ENCODE data around the gene SHH. TPM values are rescaled to one million over a fixed set of nuclear protein-coding genes. Genes with fewer than 3 reads are reported as not detected.

Gene SHH
- total RNA-seq, 1 donor from 2014 or later: 0.16 TPM

DNA sequence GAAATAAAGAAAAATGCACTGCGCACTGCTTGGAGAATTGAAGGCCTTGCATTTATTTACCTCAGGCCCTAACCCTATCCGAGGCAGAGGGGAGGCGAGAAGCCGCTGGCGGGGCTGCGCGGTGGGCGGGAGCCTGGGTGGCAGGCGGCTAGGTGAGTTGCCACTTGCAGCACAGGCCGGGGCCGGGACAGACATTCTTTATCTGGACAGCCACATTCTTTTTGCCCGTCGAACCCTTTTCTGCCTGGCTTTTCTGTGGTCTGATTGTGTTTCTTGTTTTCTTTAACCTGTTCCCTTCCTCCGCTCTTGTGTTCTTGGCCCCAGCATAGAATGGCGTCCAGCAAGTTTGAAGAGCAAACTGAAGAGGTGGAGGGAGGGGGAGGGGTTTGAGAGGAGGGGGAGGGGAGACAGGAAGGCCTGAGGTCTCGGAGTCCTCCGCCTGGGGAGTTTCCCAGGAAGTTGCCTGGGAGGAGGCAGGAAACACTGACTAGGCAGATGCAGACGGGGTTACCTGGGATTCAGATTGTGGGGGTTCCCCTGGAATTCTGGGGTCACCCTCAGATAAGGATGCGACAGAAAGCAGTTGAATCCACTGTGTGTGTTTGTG lies 5.1 kb downstream of the SHH start:
- Histone ChIP-seq H3K27ac (ENCODE audit: low read depth, low read length) (no peak overlapping the region), H3K4me2 (ENCODE audit: low read length) (no peak overlapping the region), H3K9me3 (ENCODE audit: insufficient read depth, low read depth, low read length) (no peaks in the 10 kb centered on the region), H3K9ac (ENCODE audit: low read length) (no peak overlapping the region), H2AFZ (ENCODE audit: low read depth, low read length) (no peak overlapping the region), H3K36me3 (ENCODE audit: insufficient read depth, low read length) (no peaks in the 10 kb centered on the region), H3K27me3 (ENCODE audit: insufficient read depth, low read length) (peaks cover 59% of the 10 kb centered on the region), H3K79me2 (ENCODE audit: insufficient read depth, low read length) (no peaks in the 10 kb centered on the region), H4K20me1 (ENCODE audit: insufficient read depth, low read length) (peaks cover 11% of the 10 kb centered on the region), H3K4me1 (ENCODE audit: insufficient read depth, low read length) (peaks cover 27% of the 10 kb centered on the region), H3K4me3 (ENCODE audit: insufficient read depth, low read depth, low read length) (no peak overlapping the region)
- DNase-seq (ENCODE audit: low read depth) (no peak), FAIRE-seq (no peak)
- Mint-ChIP-seq H3K27ac (ENCODE audit: unreplicated experiment) (no peak overlapping the region), H3K9me3 (ENCODE audit: unreplicated experiment) (peaks cover 3% of the 10 kb centered on the region), H3K4me1 (ENCODE audit: low read depth, unreplicated experiment) (peaks cover 11% of the 10 kb centered on the region), H3K36me3 (ENCODE audit: low read depth, unreplicated experiment) (no peaks in the 10 kb centered on the region), H3K4me3 (ENCODE audit: unreplicated experiment) (peak overlapping the region; percentile 66), H3K27me3 (ENCODE audit: low read depth, unreplicated experiment) (peaks cover 44% of the 10 kb centered on the region)
- no peak for TF ChIP-seq EZH2 (IDR thresholded peaks at IDR 0.05; ENCODE audit: insufficient read depth, low read length)
- TF ChIP-seq, protein P1, sequence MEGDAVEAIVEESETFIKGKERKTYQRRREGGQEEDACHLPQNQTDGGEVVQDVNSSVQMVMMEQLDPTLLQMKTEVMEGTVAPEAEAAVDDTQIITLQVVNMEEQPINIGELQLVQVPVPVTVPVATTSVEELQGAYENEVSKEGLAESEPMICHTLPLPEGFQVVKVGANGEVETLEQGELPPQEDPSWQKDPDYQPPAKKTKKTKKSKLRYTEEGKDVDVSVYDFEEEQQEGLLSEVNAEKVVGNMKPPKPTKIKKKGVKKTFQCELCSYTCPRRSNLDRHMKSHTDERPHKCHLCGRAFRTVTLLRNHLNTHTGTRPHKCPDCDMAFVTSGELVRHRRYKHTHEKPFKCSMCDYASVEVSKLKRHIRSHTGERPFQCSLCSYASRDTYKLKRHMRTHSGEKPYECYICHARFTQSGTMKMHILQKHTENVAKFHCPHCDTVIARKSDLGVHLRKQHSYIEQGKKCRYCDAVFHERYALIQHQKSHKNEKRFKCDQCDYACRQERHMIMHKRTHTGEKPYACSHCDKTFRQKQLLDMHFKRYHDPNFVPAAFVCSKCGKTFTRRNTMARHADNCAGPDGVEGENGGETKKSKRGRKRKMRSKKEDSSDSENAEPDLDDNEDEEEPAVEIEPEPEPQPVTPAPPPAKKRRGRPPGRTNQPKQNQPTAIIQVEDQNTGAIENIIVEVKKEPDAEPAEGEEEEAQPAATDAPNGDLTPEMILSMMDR (IDR thresholded peaks at IDR 0.05; ENCODE audit: insufficient read depth, low read depth, low read length): no peak

DNA sequence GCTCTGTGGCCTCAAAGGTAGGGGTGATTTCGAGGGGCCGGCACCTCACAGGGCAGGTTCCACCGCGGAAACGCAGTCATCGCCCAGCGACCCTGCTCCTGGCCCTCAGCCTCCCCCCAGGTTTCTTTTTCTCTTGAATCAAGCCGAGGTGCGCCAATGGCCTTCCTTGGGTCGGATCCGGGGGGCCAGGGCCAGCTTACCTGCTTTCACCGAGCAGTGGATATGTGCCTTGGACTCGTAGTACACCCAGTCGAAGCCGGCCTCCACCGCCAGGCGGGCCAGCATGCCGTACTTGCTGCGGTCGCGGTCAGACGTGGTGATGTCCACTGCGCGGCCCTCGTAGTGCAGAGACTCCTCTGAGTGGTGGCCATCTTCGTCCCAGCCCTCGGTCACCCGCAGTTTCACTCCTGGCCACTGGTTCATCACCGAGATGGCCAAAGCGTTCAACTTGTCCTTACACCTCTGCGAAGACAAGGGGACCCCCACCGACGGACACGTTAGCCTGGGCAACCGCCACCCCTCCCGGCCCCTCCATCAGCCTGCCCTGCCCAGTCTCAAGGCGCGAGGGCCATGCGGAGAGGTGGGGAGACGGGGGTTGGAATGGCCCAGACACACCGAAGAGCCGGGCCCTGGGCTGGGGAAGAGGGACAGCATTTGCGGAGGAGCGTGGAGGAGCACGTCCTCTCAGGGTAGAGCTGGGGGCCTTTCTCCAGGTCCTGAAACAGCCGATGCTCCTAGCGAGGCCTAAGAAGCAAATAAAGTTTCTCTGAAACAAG lies 6.0 kb downstream of the SHH start:
- H3K4me3 ChIP-seq (ENCODE audit: insufficient read depth, low read depth, low read length): peak overlapping the region; percentile 47
- TF ChIP-seq, protein P1 (IDR thresholded peaks at IDR 0.05; ENCODE audit: insufficient read depth, low read depth, low read length): no peak
- peak; percentile 23 for TF ChIP-seq EZH2 (IDR thresholded peaks at IDR 0.05; ENCODE audit: insufficient read depth, low read length)
- Mint-ChIP-seq H3K4me3 (ENCODE audit: unreplicated experiment) (peak overlapping the region; percentile 50), H3K27me3 (ENCODE audit: low read depth, unreplicated experiment) (peaks cover 39% of the 10 kb centered on the region), H3K27ac (ENCODE audit: unreplicated experiment) (no peak overlapping the region), H3K4me1 (ENCODE audit: low read depth, unreplicated experiment) (peaks cover 2% of the 10 kb centered on the region), H3K9me3 (ENCODE audit: unreplicated experiment) (peaks cover 3% of the 10 kb centered on the region), H3K36me3 (ENCODE audit: low read depth, unreplicated experiment) (no peaks in the 10 kb centered on the region)
- no peaks in the 10 kb centered on the region for H3K36me3 ChIP-seq (ENCODE audit: insufficient read depth, low read length)
- H3K27me3 ChIP-seq (ENCODE audit: insufficient read depth, low read length): peaks cover 59% of the 10 kb centered on the region
- H3K27ac ChIP-seq (ENCODE audit: low read depth, low read length): no peak overlapping the region
- FAIRE-seq (no peak), DNase-seq (ENCODE audit: low read depth) (no peak)
- H3K4me2 ChIP-seq (ENCODE audit: low read length): peak overlapping the region; percentile 97
- peaks cover 22% of the 10 kb centered on the region for H3K4me1 ChIP-seq (ENCODE audit: insufficient read depth, low read length)
- H2AFZ ChIP-seq (ENCODE audit: low read depth, low read length): peak overlapping the region; percentile 93
- no peaks in the 10 kb centered on the region for H3K79me2 ChIP-seq (ENCODE audit: insufficient read depth, low read length)
- H3K9me3 ChIP-seq (ENCODE audit: insufficient read depth, low read depth, low read length): no peaks in the 10 kb centered on the region
- peaks cover 10% of the 10 kb centered on the region for H4K20me1 ChIP-seq (ENCODE audit: insufficient read depth, low read length)
- no peak overlapping the region for H3K9ac ChIP-seq (ENCODE audit: low read length)

DNA sequence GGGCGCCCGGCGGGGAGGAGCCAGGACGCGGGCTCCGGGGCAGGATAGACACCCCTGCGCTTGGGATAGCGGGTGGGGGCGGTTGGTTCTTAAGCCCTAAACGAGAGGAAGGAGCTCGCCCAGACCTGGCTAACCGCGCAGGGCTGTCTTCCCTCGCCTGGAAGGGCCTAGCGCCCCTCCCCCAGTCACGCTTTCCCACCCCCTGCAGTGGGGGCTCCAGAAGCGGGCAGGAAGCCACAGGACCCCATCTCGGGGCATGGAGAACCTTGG lies 6.5 kb downstream of the SHH start:
- H4K20me1 ChIP-seq (ENCODE audit: insufficient read depth, low read length): peaks cover 5% of the 10 kb centered on the region
- TF ChIP-seq, protein P1 (IDR thresholded peaks at IDR 0.05; ENCODE audit: insufficient read depth, low read depth, low read length): no peak
- TF ChIP-seq EZH2 (IDR thresholded peaks at IDR 0.05; ENCODE audit: insufficient read depth, low read length): no peak
- peak overlapping the region; percentile 93 for H2AFZ ChIP-seq (ENCODE audit: low read depth, low read length)
- peak overlapping the region; percentile 97 for H3K4me2 ChIP-seq (ENCODE audit: low read length)
- Mint-ChIP-seq H3K27me3 (ENCODE audit: low read depth, unreplicated experiment) (peaks cover 39% of the 10 kb centered on the region), H3K4me1 (ENCODE audit: low read depth, unreplicated experiment) (peaks cover 2% of the 10 kb centered on the region), H3K4me3 (ENCODE audit: unreplicated experiment) (no peak overlapping the region), H3K27ac (ENCODE audit: unreplicated experiment) (no peak overlapping the region), H3K9me3 (ENCODE audit: unreplicated experiment) (peaks cover 3% of the 10 kb centered on the region), H3K36me3 (ENCODE audit: low read depth, unreplicated experiment) (no peaks in the 10 kb centered on the region)
- H3K36me3 ChIP-seq (ENCODE audit: insufficient read depth, low read length): no peaks in the 10 kb centered on the region
- no peaks in the 10 kb centered on the region for H3K9me3 ChIP-seq (ENCODE audit: insufficient read depth, low read depth, low read length)
- DNase-seq (ENCODE audit: low read depth) (no peak), FAIRE-seq (no peak)
- H3K79me2 ChIP-seq (ENCODE audit: insufficient read depth, low read length): no peaks in the 10 kb centered on the region
- no peak overlapping the region for H3K27ac ChIP-seq (ENCODE audit: low read depth, low read length)
- no peak overlapping the region for H3K9ac ChIP-seq (ENCODE audit: low read length)
- peaks cover 22% of the 10 kb centered on the region for H3K4me1 ChIP-seq (ENCODE audit: insufficient read depth, low read length)
- peaks cover 59% of the 10 kb centered on the region for H3K27me3 ChIP-seq (ENCODE audit: insufficient read depth, low read length)
- peak overlapping the region; percentile 47 for H3K4me3 ChIP-seq (ENCODE audit: insufficient read depth, low read depth, low read length)
